CD14-positive monocyte (primary cell): Measurements from ENCODE around the gene ASMTL. TPM values are rescaled to one million over a fixed set of nuclear protein-coding genes. Genes with fewer than 3 reads are reported as not detected.
A peak's percentile ranks its signal among the peaks of the same experiment; 100 is the strongest.
"Not testable (repeated sequence)": the region's sequence is repeated elsewhere in the genome, so short reads cannot be mapped to it uniquely, and the experiment has no call there.

Experiments
- DNase-seq, 3 donors: peaks; one replicate each; pipeline ENCODE4 v3.0.0-alpha.2; 2011 to 2022
- H2AFZ ChIP-seq: 2 replicates; pipeline ENCODE4 v1.6.0; 2012; ENCODE audit warnings: mild to moderate bottlenecking, low read depth, low read length, inconsistent platforms; ENCODE audit not compliant: insufficient read depth, poor library complexity, severe bottlenecking
- H3K27ac ChIP-seq, 2 donors: 1 replicate in 1 of 2; 2 replicates in 1 of 2; pipeline ENCODE4 v1.5.1; 2012 to 2013; ENCODE audit warnings: low read length in 2 of 2, control low read depth in 1 of 2, inconsistent platforms in 1 of 2, low read depth in 1 of 2, mild to moderate bottlenecking in 1 of 2
- H3K27me3 ChIP-seq, 2 donors: one replicate each; pipeline versions ENCODE4 v1.6.0 to v1.6.1; 2011 to 2013; ENCODE audit warnings: low read length in 2 of 2; ENCODE audit not compliant: control insufficient read depth in 2 of 2, insufficient read depth in 2 of 2
- H3K36me3 ChIP-seq, 2 donors: replicated peaks in 1 of 2; 1 replicate in 1 of 2; 2 replicates in 1 of 2; pipeline versions ENCODE4 v1.5.1 to v1.6.1; 2012 to 2013; ENCODE audit warnings: low read length in 2 of 2, control low read depth in 1 of 2, inconsistent platforms in 1 of 2, mild to moderate bottlenecking in 1 of 2; ENCODE audit not compliant: insufficient read depth in 2 of 2, control insufficient read depth in 1 of 2
- H3K4me1 ChIP-seq, 2 donors: 1 replicate in 1 of 2; 2 replicates in 1 of 2; pipeline versions ENCODE4 v1.5.1 to v1.6.1; 2012 to 2013; ENCODE audit warnings: low read length in 2 of 2, control low read depth in 1 of 2, inconsistent platforms in 1 of 2, mild to moderate bottlenecking in 1 of 2, moderate library complexity in 1 of 2; ENCODE audit not compliant: insufficient read depth in 2 of 2, control insufficient read depth in 1 of 2
- H3K4me2 ChIP-seq: replicated peaks from 2 replicates; pipeline ENCODE3; 2012; ENCODE audit warnings: low read length, moderate library complexity, mild to moderate bottlenecking; ENCODE audit not compliant: poor library complexity, severe bottlenecking; ENCODE audit errors: extremely low read depth
- H3K4me3 ChIP-seq, 3 experiments: fragments of 200-600 bp in 1 of 3; sonication (generic) in 1 of 3; replicated peaks in 1 of 3; 1 replicate in 2 of 3; 2 replicates in 1 of 3; pipeline ENCODE4 v1.5.1; 2011 to 2013; ENCODE audit warnings: low read length in 3 of 3, mild to moderate bottlenecking in 3 of 3, control low read depth in 2 of 3, low read depth in 2 of 3, inconsistent platforms in 1 of 3, moderate library complexity in 1 of 3
- H3K79me2 ChIP-seq: 2 replicates; pipeline ENCODE4 v1.6.0; 2012; ENCODE audit warnings: mild to moderate bottlenecking, control low read depth, inconsistent platforms, low read length, moderate library complexity; ENCODE audit not compliant: insufficient read depth
- H3K9ac ChIP-seq: 2 replicates; pipeline ENCODE4 v1.6.0; 2017; ENCODE audit warnings: low read length, mild to moderate bottlenecking; ENCODE audit not compliant: insufficient read depth, poor library complexity, severe bottlenecking
- H3K9me3 ChIP-seq, 2 donors: replicated peaks in 1 of 2; 1 replicate in 1 of 2; 2 replicates in 1 of 2; pipeline versions ENCODE4 v1.5.1 to v1.6.1; 2012 to 2013; ENCODE audit warnings: low read length in 2 of 2, control low read depth in 1 of 2; ENCODE audit not compliant: control insufficient read depth in 1 of 2, insufficient read depth in 1 of 2
- H4K20me1 ChIP-seq: 2 replicates; pipeline ENCODE4 v1.6.0; 2012; ENCODE audit warnings: mild to moderate bottlenecking, low read length, control low read depth, moderate library complexity; ENCODE audit not compliant: insufficient read depth
- H3K27ac Mint-ChIP-seq, 7 donors: one replicate each; pipeline ENCODE4 v1.8.0; 2020; ENCODE audit warnings: mild to moderate bottlenecking in 7 of 7, mixed read lengths in 7 of 7, moderate library complexity in 6 of 7, inconsistent platforms in 2 of 7
- H3K27me3 Mint-ChIP-seq, 3 donors: one replicate each; pipeline ENCODE4 v1.8.0; 2021 to 2022; ENCODE audit warnings: low read depth in 3 of 3, mild to moderate bottlenecking in 3 of 3, mixed read lengths in 3 of 3, moderate library complexity in 3 of 3, inconsistent platforms in 1 of 3
- H3K36me3 Mint-ChIP-seq, 2 donors: one replicate each; pipeline ENCODE4 v1.8.0; 2020; ENCODE audit warnings: mixed read lengths in 2 of 2, inconsistent platforms in 1 of 2, mild to moderate bottlenecking in 1 of 2
- H3K4me1 Mint-ChIP-seq: one replicate; pipeline ENCODE4 v1.8.0; 2020; ENCODE audit warnings: mild to moderate bottlenecking, mixed read lengths
- H3K4me3 Mint-ChIP-seq, 2 donors: one replicate each; pipeline ENCODE4 v1.8.0; 2020; ENCODE audit warnings: mild to moderate bottlenecking in 2 of 2, mixed read lengths in 2 of 2, moderate library complexity in 1 of 2
- H3K9me3 Mint-ChIP-seq, 7 donors: one replicate each; pipeline ENCODE4 v1.8.0; 2020 to 2022; ENCODE audit warnings: mixed read lengths in 7 of 7, mild to moderate bottlenecking in 6 of 7, moderate library complexity in 6 of 7, inconsistent platforms in 2 of 7
- CTCF ChIP-seq: fragments of 200-600 bp; IDR thresholded peaks from one replicate; pipeline ENCODE4 v1.8.0; 2022; ENCODE audit warnings: antibody characterized with exemption, mild to moderate bottlenecking
- WGBS: methylation state at CpG from one replicate; pipeline ENCODE4 v1.1.5; 2013; ENCODE audit warnings: missing lambda C conversion rate; ENCODE audit not compliant: insufficient coverage; 5-methylcytosine and 5-hydroxymethylcytosine counted together
- intact Hi-C, 2 donors: fragments of 100-400 bp; cut with micrococcal nuclease; formaldehyde crosslinking; loops; one replicate each; pipeline versions ENCODE4 v1.15.0 to v1.15.1; 2023
- polyA plus RNA-seq, 3 donors: library from polyadenylated mRNA; depleted of rRNA in 1 of 3; unstranded in 2 of 3; stranded (reverse) in 1 of 3; fragments of 300-500 nt in 2 of 3; fragments of >200 nt in 1 of 3; fragmentation: Illumina TruSeq in 2 of 3; gene quantifications; 1 replicate in 2 of 3; 2 replicates in 1 of 3; pipeline ENCODE4 v1.2.3, GENCODE V29; 2012 to 2021

The ASMTL gene
- polyA plus RNA-seq, 3 donors: 19.0 to 31.5 (median 31.0) TPM

- H3K79me2 ChIP-seq: peaks cover 21% of the 10 kb centered on the region
- intact Hi-C loops: loop anchor here in 1 of 2 donors (5.0 kb wide), 1 partner anchor 45 kb away; no protein-coding TSS in a partner anchor
- H3K4me1 Mint-ChIP-seq, H3K4me2 ChIP-seq, H3K27me3 Mint-ChIP-seq, H3K36me3 ChIP-seq, H3K27ac ChIP-seq, H3K9ac ChIP-seq, H3K27me3 ChIP-seq, H3K4me3 Mint-ChIP-seq, H2AFZ ChIP-seq, H3K4me3 ChIP-seq, DNase-seq: not testable (repeated sequence)
- H3K9me3 Mint-ChIP-seq: peaks cover 46 to 65% (median 60%) of the 10 kb centered on the region in 7 donors
- peaks cover 10 to 12% of the 10 kb centered on the region in 2 donors for H3K4me1 ChIP-seq
- peaks cover 34 to 60% of the 10 kb centered on the region in 2 donors for H3K9me3 ChIP-seq
- WGBS: 79% methylated on average over 12 of the region's 13 CpGs
- peaks cover 23% of the 10 kb centered on the region for H4K20me1 ChIP-seq
- H3K36me3 Mint-ChIP-seq: peaks cover 23 to 51% of the 10 kb centered on the region in 2 donors
- peak overlapping the region in 5 of 7 donors; percentile 17 to 73 (median 52) for H3K27ac Mint-ChIP-seq
These were observed 5.4 kb downstream of the ASMTL start for GRCh38 chrX:1446984-1447968.

GRCh38 chrX:1444561-1445500, 7.9 kb downstream of the ASMTL start:
- Mint-ChIP-seq H3K9me3 (peaks cover 49 to 77% (median 63%) of the 10 kb centered on the region in 7 donors), H3K36me3 (peaks cover 26 to 59% of the 10 kb centered on the region in 2 donors), H3K4me3 (no peak overlapping the region), H3K27me3 (peaks cover 0 to 7% (median 2%) of the 10 kb centered on the region in 3 donors), H3K27ac (no peak overlapping the region), H3K4me1 (peaks cover 5% of the 10 kb centered on the region)
- peaks cover 2% of the 10 kb centered on the region for H3K79me2 ChIP-seq
- peaks cover 3 to 24% of the 10 kb centered on the region in 2 donors for H3K36me3 ChIP-seq
- intact Hi-C loops: loop anchor here in 1 of 2 donors (5.0 kb wide), 1 partner anchor 43 kb away; no protein-coding TSS in a partner anchor
- H4K20me1 ChIP-seq: no peaks in the 10 kb centered on the region
- H2AFZ ChIP-seq: no peak overlapping the region
- H3K4me1 ChIP-seq: no peaks in the 10 kb centered on the region
- DNase-seq: no peak
- no peak overlapping the region for H3K27ac ChIP-seq
- H3K9me3 ChIP-seq: peaks cover 36 to 67% of the 10 kb centered on the region in 2 donors
- 99% methylated on average over 11 of the region's 19 CpGs for WGBS
- no peak for TF ChIP-seq CTCF
- no peak overlapping the region for H3K9ac ChIP-seq
- H3K27me3 ChIP-seq: no peaks in the 10 kb centered on the region
- no peak overlapping the region for H3K4me2 ChIP-seq
- H3K4me3 ChIP-seq: no peak overlapping the region
